ACC112 (cell line): ENCODE results near the gene ANKS4B.
"Not testable (repeated sequence)": the region's sequence is repeated elsewhere in the genome, so short reads cannot be mapped to it uniquely, and the experiment has no call there.

Experiments
- H2AFZ ChIP-seq: fragments of 200-600 bp; sonication (generic); one replicate; pipeline ENCODE4 v1.6.0; 2017; ENCODE audit warnings: antibody characterized with exemption, low read length; ENCODE audit not compliant: unreplicated experiment
- H3K27ac ChIP-seq: fragments of 200-600 bp; sonication (generic); 2 replicates; pipeline ENCODE4 v1.5.1; 2014; ENCODE audit warnings: low read depth, mild to moderate bottlenecking, antibody characterized with exemption, low read length, moderate library complexity
- H3K27me3 ChIP-seq: fragments of 200-600 bp; sonication (generic); 2 replicates; pipeline ENCODE4 v1.6.1; 2014; ENCODE audit warnings: mild to moderate bottlenecking, antibody characterized with exemption, low read length, moderate library complexity, mixed read lengths; ENCODE audit not compliant: insufficient read depth
- H3K36me3 ChIP-seq: fragments of 200-600 bp; sonication (generic); 2 replicates; pipeline ENCODE4 v1.6.1; 2016; ENCODE audit warnings: mild to moderate bottlenecking, antibody characterized with exemption, low read length, moderate library complexity, mixed read lengths; ENCODE audit not compliant: insufficient read depth
- H3K4me1 ChIP-seq: fragments of 200-600 bp; sonication (generic); one replicate; pipeline ENCODE4 v1.6.1; 2016; ENCODE audit warnings: low read length, mixed read lengths; ENCODE audit not compliant: insufficient read depth, unreplicated experiment, control insufficient read depth
- H3K4me3 ChIP-seq: fragments of 200-600 bp; sonication (generic); 2 replicates; pipeline ENCODE4 v1.5.1; 2014; ENCODE audit warnings: mild to moderate bottlenecking, low read depth, low read length
- H3K79me2 ChIP-seq: fragments of 200-600 bp; sonication (generic); one replicate; pipeline ENCODE4 v1.6.0; 2016; ENCODE audit warnings: low read length; ENCODE audit not compliant: control insufficient read depth, unreplicated experiment, insufficient read depth

The ANKS4B gene

GRCh38 chr16:21276090-21276489 lies 42.6 kb downstream of the ANKS4B start:
- Histone ChIP-seq H3K4me3 (no peak overlapping the region), H3K27ac (no peak overlapping the region), H2AFZ (no peak overlapping the region), H3K36me3 (no peaks in the 10 kb centered on the region), H3K4me1 (peaks cover 7% of the 10 kb centered on the region), H3K79me2 (no peaks in the 10 kb centered on the region), H3K27me3 (peaks cover 82% of the 10 kb centered on the region)

- no peaks in the 10 kb centered on the region for H3K36me3 ChIP-seq
- peaks cover 7% of the 10 kb centered on the region for H3K4me1 ChIP-seq
- H2AFZ ChIP-seq = no peak overlapping the region
- H3K4me3 ChIP-seq = peak overlapping the region; percentile 72; the same call in 1 of the 2 replicates
- H3K27me3 ChIP-seq = peaks cover 85% of the 10 kb centered on the region
- H3K79me2 ChIP-seq = no peaks in the 10 kb centered on the region
- no peak overlapping the region for H3K27ac ChIP-seq
Measured at GRCh38 chr16:21277045-21277926, 43.8 kb downstream of the ANKS4B start.

- Histone ChIP-seq H3K27ac (no peak within 1 kb of the TSS), H3K4me3 (peak within 1 kb of the TSS; percentile 72), H3K79me2 (no peaks in the 10 kb centered on the region), H3K4me1 (peaks cover 7% of the 10 kb centered on the region), H2AFZ (peak within 1 kb of the TSS; percentile 82), H3K27me3 (peaks cover 87% of the 10 kb centered on the region), H3K36me3 (no peaks in the 10 kb centered on the region)
Measured at GRCh38 chr16:21277927-21278706, 44.6 kb downstream of the ANKS4B start, which contains the start of gene CRYM. CRYM (minus strand) TSS chr16:21278290; CDS start chr16:21278251, 39 bp downstream.

GRCh38 chr16:21279501-21279900 lies 46.0 kb downstream of the ANKS4B start:
- H3K4me3 ChIP-seq = no peak overlapping the region
- no peaks in the 10 kb centered on the region for H3K36me3 ChIP-seq
- H2AFZ ChIP-seq = no peak overlapping the region
- H3K27me3 ChIP-seq = peaks cover 82% of the 10 kb centered on the region
- no peaks in the 10 kb centered on the region for H3K79me2 ChIP-seq
- peaks cover 7% of the 10 kb centered on the region for H3K4me1 ChIP-seq
- no peak overlapping the region for H3K27ac ChIP-seq

GRCh38 chr16:21281698-21282389 lies 48.3 kb downstream of the ANKS4B start:
- Histone ChIP-seq H2AFZ (no peak overlapping the region), H3K27me3 (peaks cover 73% of the 10 kb centered on the region)

GRCh38 chr16:21283521-21284289 lies 50.2 kb downstream of the ANKS4B start:
- Histone ChIP-seq H3K27me3 (peaks cover 59% of the 10 kb centered on the region), H3K27ac (no peak overlapping the region), H3K4me3 (peak overlapping the region; percentile 74), H3K4me1 (no peaks in the 10 kb centered on the region), H3K36me3 (no peaks in the 10 kb centered on the region), H2AFZ (peak overlapping the region; percentile 48), H3K79me2 (no peaks in the 10 kb centered on the region)

More at GRCh38 chr16:21281698-21282389, 48.3 kb downstream of the ANKS4B start:
- no peak overlapping the region for H3K4me3 ChIP-seq
- no peaks in the 10 kb centered on the region for H3K79me2 ChIP-seq
- H3K27ac ChIP-seq = no peak overlapping the region
- H3K36me3 ChIP-seq = no peaks in the 10 kb centered on the region
- peaks cover 7% of the 10 kb centered on the region for H3K4me1 ChIP-seq

GRCh38 chr16:21284414-21284813 lies 50.9 kb downstream of the ANKS4B start:
- Histone ChIP-seq H3K36me3 (no peaks in the 10 kb centered on the region), H2AFZ (no peak overlapping the region), H3K27ac (no peak overlapping the region), H3K4me1 (no peaks in the 10 kb centered on the region), H3K4me3 (peak overlapping the region; percentile 74), H3K79me2 (no peaks in the 10 kb centered on the region), H3K27me3 (peaks cover 52% of the 10 kb centered on the region)

GRCh38 chr16:21285314-21285713 lies 51.8 kb downstream of the ANKS4B start:
- H3K27ac ChIP-seq = no peak overlapping the region
- peaks cover 44% of the 10 kb centered on the region for H3K27me3 ChIP-seq
- H3K79me2 ChIP-seq = no peaks in the 10 kb centered on the region
- no peak overlapping the region for H3K4me3 ChIP-seq
- no peaks in the 10 kb centered on the region; the same call in 1 of the 2 replicates for H3K36me3 ChIP-seq
- no peaks in the 10 kb centered on the region for H3K4me1 ChIP-seq
- H2AFZ ChIP-seq = no peak overlapping the region

GRCh38 chr16:21289789-21290188 lies 56.3 kb downstream of the ANKS4B start:
- not testable (repeated sequence) for H2AFZ ChIP-seq, H3K27ac ChIP-seq, H3K36me3 ChIP-seq, H3K4me1 ChIP-seq, H3K79me2 ChIP-seq, H3K4me3 ChIP-seq
- peaks cover 16% of the 10 kb centered on the region for H3K27me3 ChIP-seq
